ENCODE results near the gene CORT. TPM values are rescaled to one million over a fixed set of nuclear protein-coding genes. Genes with fewer than 3 reads are reported as not detected.

Gene CORT
- total and polyA plus RNA-seq, 2 donors (not counting 3 experiments of a cell fraction or from before 2014, with no cell fraction given) = 0.11 TPM; not detected in 1

- DNase-seq (ENCODE audit: low read depth, low spot score) (no peak), FAIRE-seq (no peak)
- H3K9me1 ChIP-seq (replicated peaks; ENCODE audit: control insufficient read depth, extremely low read depth, insufficient read depth, low read length) = no peaks in the 10 kb centered on the region
- H3K9ac ChIP-seq (replicated peaks; ENCODE audit: extremely low read depth, insufficient read depth, low read length) = no peak overlapping the region
- H4K20me1 ChIP-seq (replicated peaks; ENCODE audit: control insufficient read depth, extremely low read depth, insufficient read depth, low read length) = no peaks in the 10 kb centered on the region
- H2AFZ ChIP-seq (ENCODE audit: low read depth, low read length) = no peak overlapping the region
- no peaks in the 10 kb centered on the region for H3K9me3 ChIP-seq (replicated peaks; ENCODE audit: control insufficient read depth, insufficient read depth, low read length)
- intact Hi-C loops (cut with micrococcal nuclease) (no loop called here), dilution Hi-C loops (cut with MboI; ENCODE audit: extremely low pct_ligation_motif_present, low sequenced_read_pairs) (no loop called here)
- no peak overlapping the region for H3K27ac ChIP-seq (ENCODE audit: insufficient read depth, low read depth, low read length)
- no TSS peak for BruUV-seq (replicated peaks)
- ChIA-PET CTCF (interaction anchor here (1.0 to 2.0 kb wide), 4 partner anchors 14 to 411 kb away, joined by 3 to 11 read pairs (median 4); no protein-coding TSS in a partner anchor), POLR2A (no interaction called here)
- H3K4me3 ChIP-seq (replicated peaks in 1 of 3; ENCODE audit: insufficient read depth in 1 of 3, low read depth in 1 of 3, low read length in 3 of 3) = no peak overlapping the region
- no peak overlapping the region for H3K4me2 ChIP-seq (ENCODE audit: insufficient read depth, low read length)
- H3K36me3 ChIP-seq (ENCODE audit: control insufficient read depth in 2 of 2, extremely low read depth in 1 of 2, insufficient read depth in 2 of 2, low read length in 2 of 2) = no peaks in the 10 kb centered on the region
- no peak for TF ChIP-seq EZH2 (IDR thresholded peaks at IDR 0.05; ENCODE audit: borderline replicate concordance, low read depth, low read length, severe bottlenecking)
- no peak for TF ChIP-seq GATA2 (IDR thresholded peaks at IDR 0.05; ENCODE audit: insufficient read depth, insufficient read length, low read depth, low read length)
- no peak for TF ChIP-seq MYC (IDR thresholded peaks at IDR 0.05; ENCODE audit: low read depth, low read length)
- TF ChIP-seq POLR2A (IDR thresholded peaks at IDR 0.05; ENCODE audit: low read depth, low read length) = no peak
- TF ChIP-seq JUN (IDR thresholded peaks at IDR 0.05; ENCODE audit: borderline replicate concordance, insufficient read depth, insufficient read length, low read depth) = no peak
- TF ChIP-seq MAX (IDR thresholded peaks at IDR 0.05; ENCODE audit: insufficient read depth, insufficient read length) = no peak
- no peak for TF ChIP-seq POLR2AphosphoS5 (IDR thresholded peaks at IDR 0.05; ENCODE audit: insufficient read depth, low read depth, low read length)
- TF ChIP-seq CTCF (IDR thresholded peaks at IDR 0.05; ENCODE audit: extremely low read depth in 1 of 2, insufficient read depth in 1 of 2, low read depth in 1 of 2, low read length in 2 of 2) = no peak
- TF ChIP-seq FOS (IDR thresholded peaks at IDR 0.05; ENCODE audit: borderline replicate concordance, insufficient read depth, low read length) = no peak
- H3K27me3 ChIP-seq (ENCODE audit: control insufficient read depth in 2 of 2, insufficient read depth in 2 of 2, low read length in 2 of 2) = no peaks in the 10 kb centered on the region
- H3K79me2 ChIP-seq (ENCODE audit: control insufficient read depth, insufficient read depth, low read length) = no peaks in the 10 kb centered on the region
- peaks cover 28% of the 10 kb centered on the region for H3K4me1 ChIP-seq (ENCODE audit: control insufficient read depth, extremely low read depth, insufficient read depth, low read length)
Measured at GRCh38 chr1:10456048-10456447, 6.2 kb downstream of the CORT start.

Measured in endothelial cell of umbilical vein (primary cell).